OCI-LY7 (cell line): ENCODE measurements around the gene CD2BP2. TPM values are rescaled to one million over a fixed set of nuclear protein-coding genes. Genes with fewer than 3 reads are reported as not detected.

ENCODE experiments used
- BruUV-seq: library from RNA; stranded (reverse); fragments of 400-500 nt; replicated peaks from 2 replicates; lab custom pipeline; 2021; lab: Mats Ljungman, UMichigan
- CTCF ChIA-PET: fragments of 300-600 bp; sonication (Branson Sonifier 250); formaldehyde crosslinking; loops from one replicate; lab custom pipeline; 2022; ENCODE audit warnings: antibody characterized with exemption; ENCODE audit not compliant: unreplicated experiment; lab: Charles Lee
- POLR2A ChIA-PET: fragments of 300-600 bp; sonication (Branson Sonifier 250); formaldehyde crosslinking; loops from one replicate; lab custom pipeline; 2022; ENCODE audit warnings: antibody characterized with exemption; lab: Charles Lee
- DNase-seq: peaks from one replicate; pipeline ENCODE4 v3.0.0-alpha.2; 2015; ENCODE audit warnings: low spot score
- H2AFZ ChIP-seq: fragments of 200-600 bp; sonication (generic), shearing (Covaris generic); 2 replicates; pipeline ENCODE4 v1.6.1; 2014; ENCODE audit warnings: mild to moderate bottlenecking, antibody characterized with exemption, low read length, moderate library complexity
- H3K27ac ChIP-seq: fragments of 200-600 bp; sonication (generic); 2 replicates; pipeline ENCODE4 v1.5.1; 2014; ENCODE audit warnings: mixed run types, low read depth, mild to moderate bottlenecking, moderate library complexity, low read length, inconsistent platforms; ENCODE audit not compliant: poor library complexity, severe bottlenecking
- H3K36me3 ChIP-seq: fragments of 200-600 bp; sonication (generic); 2 replicates; pipeline ENCODE4 v1.6.1; 2014; ENCODE audit warnings: mild to moderate bottlenecking, antibody characterized with exemption, low read length, moderate library complexity, mixed read lengths; ENCODE audit not compliant: insufficient read depth
- H3K4me1 ChIP-seq: fragments of 200-600 bp; sonication (generic); 2 replicates; pipeline ENCODE4 v1.5.1; 2014; ENCODE audit warnings: mild to moderate bottlenecking, low read length; ENCODE audit not compliant: insufficient read depth, poor library complexity, severe bottlenecking
- H3K4me2 ChIP-seq: fragments of 200-600 bp; sonication (generic); 2 replicates; pipeline ENCODE4 v1.6.1; 2014; ENCODE audit warnings: mild to moderate bottlenecking, low read length
- H3K4me3 ChIP-seq: fragments of 200-600 bp; sonication (generic); 2 replicates; pipeline ENCODE4 v1.5.1; 2014; ENCODE audit warnings: mild to moderate bottlenecking, low read depth, low read length; ENCODE audit not compliant: poor library complexity, severe bottlenecking
- H3K79me2 ChIP-seq: fragments of 200-600 bp; sonication (generic); 2 replicates; pipeline ENCODE4 v1.6.1; 2016; ENCODE audit warnings: low read depth, mild to moderate bottlenecking, low read length, moderate library complexity, mixed read lengths; ENCODE audit not compliant: insufficient read depth
- H3K9me2 ChIP-seq: fragments of 200-600 bp; sonication (generic); 2 replicates; pipeline ENCODE4 v1.6.1; 2016; ENCODE audit warnings: mild to moderate bottlenecking, low read length, mixed read lengths; ENCODE audit not compliant: insufficient read depth
- H3K9me3 ChIP-seq: fragments of 200-600 bp; sonication (generic); 2 replicates; pipeline ENCODE4 v1.6.1; 2014; ENCODE audit warnings: mild to moderate bottlenecking, mixed run types, low read length, mixed read lengths
- H4K20me1 ChIP-seq: fragments of 200-600 bp; sonication (generic); 2 replicates; pipeline ENCODE4 v1.6.1; 2014; ENCODE audit warnings: mild to moderate bottlenecking, antibody characterized with exemption, low read length, moderate library complexity, mixed read lengths; ENCODE audit not compliant: insufficient read depth
- CTCF ChIP-seq: fragments of 200-600 bp; sonication (generic); conservative IDR thresholded peaks from 2 replicates; pipeline ENCODE4 v1.5.1; 2014; ENCODE audit warnings: mild to moderate bottlenecking, antibody characterized with exemption, low read length, moderate library complexity, mixed read lengths
- EZH2phosphoT487 ChIP-seq: fragments of 200-600 bp; sonication (generic); IDR thresholded peaks from 2 replicates; pipeline ENCODE4 v1.6.1; 2018; ENCODE audit warnings: low read depth, borderline replicate concordance, mild to moderate bottlenecking, mixed run types, antibody characterized with exemption, low read length, moderate library complexity, mixed read lengths
- intact Hi-C: fragments of 100-400 bp; cut with micrococcal nuclease; formaldehyde crosslinking; loops from one replicate; pipeline ENCODE4 v1.10.0; 2022; ENCODE audit not compliant: unreplicated experiment
- total RNA-seq, 2 experiments: library from RNA; depleted of rRNA in 1 of 2; stranded (reverse); fragments of >200 nt in 1 of 2; shearing (Covaris generic) in 1 of 2; gene quantifications; 2 replicates each; pipeline ENCODE4 v1.2.3, GENCODE V29; 2014 to 2022

The CD2BP2 gene
- total RNA-seq, 2 experiments from 2014 or later, result 69.2 to 111 TPM

- H3K36me3 ChIP-seq, result peaks cover 21% of the 10 kb centered on the region
- H3K4me2 ChIP-seq, result no peak overlapping the region
- intact Hi-C loops, result loop anchor here (10.0 kb wide), 1 partner anchor 382 kb away; the partner anchor contains the start of genes HIRIP3 and INO80E
- CTCF ChIA-PET, result no interaction called here
- H3K4me1 ChIP-seq, result peaks cover 57% of the 10 kb centered on the region
- POLR2A ChIA-PET, result interaction anchor here (1.1 kb wide), 1 partner anchor 35 kb away, joined by 3 read pairs; no protein-coding TSS in a partner anchor
- DNase-seq, result no peak
- H2AFZ ChIP-seq, result no peak overlapping the region
- no peaks in the 10 kb centered on the region for H4K20me1 ChIP-seq
- H3K9me2 ChIP-seq, result no peaks in the 10 kb centered on the region
- no peak for TF ChIP-seq EZH2phosphoT487
- TF ChIP-seq CTCF, result no peak
- H3K9me3 ChIP-seq, result no peaks in the 10 kb centered on the region
- H3K27ac ChIP-seq, result no peak overlapping the region
- peaks cover 24% of the 10 kb centered on the region; the same call in 1 of the 2 replicates for H3K79me2 ChIP-seq
- BruUV-seq, result no TSS peak
- H3K4me3 ChIP-seq, result no peak overlapping the region
These were observed 21.4 kb upstream of the CD2BP2 start for GRCh38 chr16:30376461-30376902.

GRCh38 chr16:30375864-30376263, 20.8 kb upstream of the CD2BP2 start:
- DNase-seq, result no peak
- no peak overlapping the region for H3K4me3 ChIP-seq
- ChIA-PET POLR2A (no interaction called here), CTCF (no interaction called here)
- no peaks in the 10 kb centered on the region for H3K9me2 ChIP-seq
- H2AFZ ChIP-seq, result no peak overlapping the region
- H3K36me3 ChIP-seq, result peaks cover 20% of the 10 kb centered on the region
- intact Hi-C loops, result loop anchor here (10.0 kb wide), 1 partner anchor 381 kb away; the partner anchor contains the start of genes HIRIP3 and INO80E
- BruUV-seq, result no TSS peak
- peaks cover 55% of the 10 kb centered on the region for H3K4me1 ChIP-seq
- no peak for TF ChIP-seq CTCF
- no peak for TF ChIP-seq EZH2phosphoT487
- H3K79me2 ChIP-seq, result peaks cover 18% of the 10 kb centered on the region; the same call in 1 of the 2 replicates
- H3K27ac ChIP-seq, result no peak overlapping the region
- no peaks in the 10 kb centered on the region for H4K20me1 ChIP-seq
- H3K9me3 ChIP-seq, result no peaks in the 10 kb centered on the region
- H3K4me2 ChIP-seq, result no peak overlapping the region

GRCh38 chr16:30374538-30374937, 19.4 kb upstream of the CD2BP2 start, which contains the start of gene MYL11:
MYL11 (plus strand) TSS chr16:30374802; CDS start chr16:30374858, 56 bp downstream.
- intact Hi-C loops, result loop anchor here (10.0 kb wide), 1 partner anchor 380 kb away; the partner anchor contains the start of genes HIRIP3 and INO80E
- DNase-seq, result no peak
- ChIA-PET CTCF (no interaction called here), POLR2A (interaction anchor here (1.2 kb wide), 1 partner anchor 8 kb away, joined by 3 read pairs; the partner anchor contains the start of gene SEPTIN1)
- H3K4me2 ChIP-seq, result no peak within 1 kb of the TSS
- H3K4me3 ChIP-seq, result no peak within 1 kb of the TSS
- no peaks in the 10 kb centered on the region for H3K9me3 ChIP-seq
- peaks cover 8% of the 10 kb centered on the region for H3K79me2 ChIP-seq
- H2AFZ ChIP-seq, result no peak within 1 kb of the TSS
- H3K27ac ChIP-seq, result no peak within 1 kb of the TSS
- H4K20me1 ChIP-seq, result peaks cover 1% of the 10 kb centered on the region
- H3K36me3 ChIP-seq, result peaks cover 7% of the 10 kb centered on the region; the same call in 1 of the 2 replicates
- H3K4me1 ChIP-seq, result peaks cover 42% of the 10 kb centered on the region
- TF ChIP-seq CTCF (no peak), EZH2phosphoT487 (no peak)
- no TSS peak for BruUV-seq
- H3K9me2 ChIP-seq, result no peaks in the 10 kb centered on the region
